Fibroblast of pulmonary artery (primary cell): ENCODE measurements around the gene KEL.

Experiments
- DNase-seq: peaks from one replicate; pipeline ENCODE4 v3.0.0-alpha.2; 2010; ENCODE audit warnings: low read depth
- H3K4me3 ChIP-seq: replicated peaks from 2 replicates; pipeline ENCODE4 v1.5.1; 2011; ENCODE audit warnings: low read depth, mild to moderate bottlenecking, control low read depth, low read length, moderate library complexity
- CTCF ChIP-seq: IDR thresholded peaks from 2 replicates; pipeline ENCODE4 v1.5.1; 2011; ENCODE audit warnings: mild to moderate bottlenecking, control low read depth, low read length, inconsistent platforms; ENCODE audit errors: missing control alignments

KEL gene

GRCh38 chr7:142940966-142941535 lies 21.1 kb downstream of the KEL start:
- H3K4me3 ChIP-seq = no peak overlapping the region
- TF ChIP-seq CTCF = no peak
- DNase-seq = no peak

DNA sequence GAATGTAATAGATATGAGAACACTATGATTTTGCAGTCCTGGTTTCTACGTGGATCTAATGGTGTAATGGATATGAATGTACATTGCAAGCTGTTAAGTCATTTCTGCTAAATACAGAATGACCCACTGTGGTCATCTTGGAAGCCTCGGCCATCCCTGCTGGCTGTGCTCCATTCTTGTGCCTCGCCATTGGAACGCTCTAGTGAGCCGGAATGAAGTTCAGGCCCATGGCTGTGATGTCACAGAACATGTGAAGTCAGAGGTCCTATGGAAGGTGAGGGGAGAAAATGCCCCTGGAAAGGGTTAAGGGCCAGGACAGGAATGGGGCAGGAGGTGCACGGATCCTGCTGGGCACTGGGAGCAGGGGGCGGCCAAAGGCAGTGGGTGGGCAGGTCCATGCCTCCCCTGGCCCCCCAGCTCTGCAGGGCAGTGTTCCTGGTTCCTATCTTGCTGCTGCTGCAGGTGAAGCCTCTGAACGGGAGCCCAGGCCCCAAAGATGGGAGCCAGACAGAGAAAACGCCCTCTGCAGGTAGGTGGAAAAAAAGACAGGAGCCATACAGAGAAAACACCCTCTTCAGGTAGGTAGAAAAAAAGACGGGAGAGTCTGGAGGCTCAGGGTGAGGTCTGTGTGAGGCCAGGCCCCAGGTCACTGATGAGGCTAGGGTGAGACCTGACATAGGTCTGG lies 22.8 kb downstream of the KEL start, which contains the start of gene LLCFC1:
TSS of gene LLCFC1 (plus strand) at position 259 of the 685 bp plus-strand sequence. CDS start at position 397, 138 bp downstream.
- no peak for DNase-seq
- H3K4me3 ChIP-seq = no peak within 1 kb of the TSS
- TF ChIP-seq CTCF = no peak

- no peak for TF ChIP-seq CTCF
- no peak overlapping the region for H3K4me3 ChIP-seq
- no peak for DNase-seq
Observed at GRCh38 chr7:142938611-142939010, 23.6 kb downstream of the KEL start.

DNA sequence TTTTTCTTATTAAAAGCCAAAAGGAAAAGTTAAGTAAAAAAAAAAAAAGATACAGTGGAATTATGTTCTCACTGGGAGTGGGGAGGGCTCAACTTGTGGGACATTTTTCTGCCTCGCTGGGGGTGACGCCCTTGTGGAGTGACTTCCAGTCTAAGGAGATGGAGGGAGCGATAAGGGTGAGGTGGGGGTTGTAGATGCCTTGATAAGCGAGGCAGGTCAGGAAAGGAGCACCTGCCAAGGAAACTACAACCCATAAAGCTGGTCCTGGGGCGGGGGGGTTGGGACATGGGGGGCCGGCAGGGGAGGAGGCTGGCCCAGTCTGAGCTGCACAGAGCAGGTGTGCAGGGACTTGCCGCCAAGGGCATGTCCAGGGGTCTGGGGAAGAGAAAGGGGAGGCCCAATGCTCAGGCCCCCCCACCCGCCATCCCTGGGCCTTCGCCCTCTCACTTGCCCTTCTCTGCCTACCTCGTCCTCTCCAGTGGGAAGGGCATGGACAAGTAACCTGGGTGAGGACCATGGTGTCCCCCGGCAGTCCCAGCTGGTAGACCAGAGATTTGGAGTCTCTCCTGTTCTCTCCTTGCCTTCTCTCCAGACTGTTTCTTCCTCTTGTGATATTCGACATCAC lies 26.1 kb downstream of the KEL start:
- no peak for DNase-seq
- TF ChIP-seq CTCF = no peak
- H3K4me3 ChIP-seq = no peak overlapping the region

DNA sequence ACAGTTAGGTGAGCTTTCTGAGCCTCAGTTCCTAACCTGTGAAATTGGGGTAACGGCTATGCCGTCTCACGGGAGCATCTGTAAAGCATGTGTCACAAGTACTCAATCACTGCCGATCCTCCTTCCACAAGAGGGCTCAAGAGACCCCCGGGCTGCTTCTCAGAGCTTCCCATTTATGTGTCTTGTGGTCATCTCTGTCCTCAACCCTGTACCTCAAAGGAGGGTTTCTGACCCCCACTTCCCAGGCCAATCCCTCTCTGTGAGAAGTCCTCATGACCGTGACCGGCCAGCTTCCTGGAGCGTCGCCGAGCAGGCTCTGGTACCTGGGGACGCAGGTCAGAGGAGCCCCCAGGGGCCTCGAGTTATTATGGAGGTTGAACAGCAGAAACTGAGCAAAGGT lies 28.1 kb downstream of the KEL start:
- DNase-seq = no peak
- no peak overlapping the region for H3K4me3 ChIP-seq
- no peak for TF ChIP-seq CTCF

DNA sequence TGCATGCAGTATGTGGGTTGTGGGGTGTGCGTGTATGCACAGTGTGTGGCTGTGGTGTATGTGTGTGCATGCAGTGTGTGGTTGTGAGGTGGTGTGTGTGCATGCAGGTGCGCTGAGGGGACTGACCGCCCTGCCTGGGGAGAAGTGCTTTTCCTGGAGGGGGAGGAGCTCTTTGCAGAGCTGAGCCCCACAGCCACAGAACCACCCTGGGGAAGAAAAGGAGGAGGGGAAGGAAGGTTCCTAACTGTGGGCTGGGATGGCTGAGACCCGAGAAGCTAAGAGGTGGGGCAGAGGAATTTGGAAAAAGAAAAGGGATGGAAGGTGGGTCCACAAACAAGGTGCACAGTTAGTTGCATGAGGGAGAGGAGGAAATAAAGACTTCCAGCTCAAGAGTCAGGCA lies 28.5 kb downstream of the KEL start, which contains the start of gene TRPV5:
TSS of gene TRPV5 (minus strand) at position 123 of the 400 bp plus-strand sequence. CDS start 287 bp downstream, outside the sequence.
- no peak for DNase-seq
- H3K4me3 ChIP-seq = no peak within 1 kb of the TSS
- TF ChIP-seq CTCF = no peak
